Caco-2 (cell line): Measurements from ENCODE around the gene TEAD3. TPM values are rescaled to one million over a fixed set of nuclear protein-coding genes. Genes with fewer than 3 reads are reported as not detected.

ENCODE experiments used
- BruUV-seq: library from RNA; stranded (reverse); fragments of 400-500 nt; replicated peaks from 2 replicates; lab custom pipeline; 2021; lab: Mats Ljungman, UMichigan
- CTCF ChIA-PET: fragments of 300-600 bp; sonication (Branson Sonifier 250); formaldehyde crosslinking; loops from one replicate; lab custom pipeline; 2022; ENCODE audit warnings: antibody characterized with exemption; lab: Charles Lee
- POLR2A ChIA-PET: fragments of 300-600 bp; sonication (Branson Sonifier 250); formaldehyde crosslinking; loops from one replicate; lab custom pipeline; 2022; ENCODE audit warnings: antibody characterized with exemption; lab: Charles Lee
- DNase-seq, 2 experiments: peaks; one replicate each; pipeline versions ENCODE4 v3.0.0 to v3.0.0-alpha.2; 2020 to 2022
- H3K27me3 ChIP-seq: replicated peaks from 2 replicates; pipeline ENCODE4 v1.6.0; 2011; ENCODE audit warnings: low read length; ENCODE audit not compliant: control insufficient read depth, insufficient read depth
- H3K36me3 ChIP-seq: 2 replicates; pipeline ENCODE4 v1.5.1; 2011; ENCODE audit warnings: low read length; ENCODE audit not compliant: control insufficient read depth, insufficient read depth
- H3K4me1 ChIP-seq: fragments of 250-450 bp; sonication (Bioruptor Pico); 2 replicates; pipeline ENCODE4 v1.5.1; 2020; ENCODE audit warnings: mild to moderate bottlenecking
- H3K4me3 ChIP-seq: 2 replicates; pipeline ENCODE4 v1.5.1; 2011; ENCODE audit warnings: low read depth, mild to moderate bottlenecking, control low read depth, low read length
- H3K9me3 ChIP-seq: fragments of 250-450 bp; sonication (Bioruptor Pico); 2 replicates; pipeline ENCODE4 v1.5.1; 2020; ENCODE audit warnings: mild to moderate bottlenecking, moderate library complexity
- H3K27ac Mint-ChIP-seq: one replicate; pipeline ENCODE4 v1.8.0; 2022; ENCODE audit warnings: mixed read lengths; ENCODE audit not compliant: unreplicated experiment
- H3K27me3 Mint-ChIP-seq: one replicate; pipeline ENCODE4 v1.8.0; 2022; ENCODE audit warnings: mixed read lengths; ENCODE audit not compliant: insufficient read depth, unreplicated experiment
- H3K36me3 Mint-ChIP-seq: one replicate; pipeline ENCODE4 v1.8.0; 2022; ENCODE audit warnings: mild to moderate bottlenecking, mixed read lengths; ENCODE audit not compliant: insufficient read depth, unreplicated experiment
- H3K4me1 Mint-ChIP-seq: one replicate; pipeline ENCODE4 v1.8.0; 2022; ENCODE audit warnings: low read depth, mixed read lengths; ENCODE audit not compliant: unreplicated experiment
- H3K4me3 Mint-ChIP-seq: one replicate; pipeline ENCODE4 v1.8.0; 2022; ENCODE audit warnings: mild to moderate bottlenecking, moderate library complexity, mixed read lengths; ENCODE audit not compliant: unreplicated experiment
- H3K9me3 Mint-ChIP-seq: one replicate; pipeline ENCODE4 v1.8.0; 2022; ENCODE audit warnings: mixed read lengths; ENCODE audit not compliant: unreplicated experiment
- intact Hi-C: fragments of 100-400 bp; cut with micrococcal nuclease; formaldehyde crosslinking; loops from one replicate; pipeline ENCODE4 v1.10.0; 2022; ENCODE audit not compliant: unreplicated experiment
- total RNA-seq: library from RNA; stranded (reverse); gene quantifications from 2 replicates; pipeline ENCODE4 v1.2.3, GENCODE V29; 2022
- TF ChIP-seq, protein P1 (sequence below), 2 experiments: fragments of 200-600 bp in 1 of 2; IDR thresholded peaks; 1 replicate in 1 of 2; 2 replicates in 1 of 2; pipeline versions ENCODE4 v1.5.1 to v1.8.0; 2011 to 2022; ENCODE audit warnings: antibody characterized with exemption in 1 of 2, control low read depth in 1 of 2, inconsistent platforms in 1 of 2, low read depth in 1 of 2, low read length in 1 of 2, mild to moderate bottlenecking in 1 of 2, moderate library complexity in 1 of 2; ENCODE audit not compliant: insufficient read depth in 1 of 2, severe bottlenecking in 1 of 2, unreplicated experiment in 1 of 2

Gene TEAD3
- total RNA-seq, 1 experiment from 2014 or later: 57.2 TPM

DNA sequence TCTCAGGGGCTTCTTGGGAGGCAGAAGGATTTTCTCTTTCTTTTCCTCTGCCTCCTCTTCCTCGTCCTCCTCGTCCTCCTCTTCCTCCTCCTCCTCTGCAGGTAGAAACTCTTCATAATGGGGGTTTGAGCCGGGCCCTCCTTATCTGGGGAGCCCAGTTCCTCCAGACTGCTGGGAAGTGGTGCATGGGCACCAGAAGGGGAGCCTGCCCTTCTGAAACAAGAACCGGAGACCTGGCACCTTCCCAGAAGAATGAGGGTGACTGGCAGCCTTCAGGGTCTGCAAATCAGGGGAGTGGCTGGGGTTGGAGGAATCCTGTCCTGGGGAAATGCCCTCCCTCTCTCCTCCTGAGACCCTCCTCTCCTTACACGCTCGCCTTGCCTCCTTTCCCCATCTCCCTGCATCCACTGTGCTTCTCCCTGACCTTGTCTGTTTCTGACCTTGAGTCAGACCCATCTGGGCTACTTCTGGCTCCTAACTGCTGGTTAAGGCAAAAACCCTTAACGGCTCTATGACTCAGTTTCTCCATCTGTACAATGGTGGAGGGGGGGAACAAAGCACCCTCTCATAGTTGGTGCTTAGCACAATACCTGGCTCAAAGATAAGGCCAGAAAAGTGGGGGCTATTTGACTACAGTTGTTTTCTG is 14.2 kb upstream of the TEAD3 start:
- Mint-ChIP-seq H3K4me1 (peaks cover 5% of the 10 kb centered on the region), H3K27me3 (no peaks in the 10 kb centered on the region), H3K4me3 (no peak overlapping the region), H3K27ac (no peak overlapping the region), H3K36me3 (peaks cover 5% of the 10 kb centered on the region), H3K9me3 (no peaks in the 10 kb centered on the region)
- TF ChIP-seq, protein P1, sequence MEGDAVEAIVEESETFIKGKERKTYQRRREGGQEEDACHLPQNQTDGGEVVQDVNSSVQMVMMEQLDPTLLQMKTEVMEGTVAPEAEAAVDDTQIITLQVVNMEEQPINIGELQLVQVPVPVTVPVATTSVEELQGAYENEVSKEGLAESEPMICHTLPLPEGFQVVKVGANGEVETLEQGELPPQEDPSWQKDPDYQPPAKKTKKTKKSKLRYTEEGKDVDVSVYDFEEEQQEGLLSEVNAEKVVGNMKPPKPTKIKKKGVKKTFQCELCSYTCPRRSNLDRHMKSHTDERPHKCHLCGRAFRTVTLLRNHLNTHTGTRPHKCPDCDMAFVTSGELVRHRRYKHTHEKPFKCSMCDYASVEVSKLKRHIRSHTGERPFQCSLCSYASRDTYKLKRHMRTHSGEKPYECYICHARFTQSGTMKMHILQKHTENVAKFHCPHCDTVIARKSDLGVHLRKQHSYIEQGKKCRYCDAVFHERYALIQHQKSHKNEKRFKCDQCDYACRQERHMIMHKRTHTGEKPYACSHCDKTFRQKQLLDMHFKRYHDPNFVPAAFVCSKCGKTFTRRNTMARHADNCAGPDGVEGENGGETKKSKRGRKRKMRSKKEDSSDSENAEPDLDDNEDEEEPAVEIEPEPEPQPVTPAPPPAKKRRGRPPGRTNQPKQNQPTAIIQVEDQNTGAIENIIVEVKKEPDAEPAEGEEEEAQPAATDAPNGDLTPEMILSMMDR (IDR thresholded peaks at IDR 0.05; ENCODE audit: insufficient read depth in 1 of 2, low read depth in 1 of 2, low read length in 1 of 2, severe bottlenecking in 1 of 2, unreplicated experiment in 1 of 2): no peak
- no peak for DNase-seq
- no peak overlapping the region for H3K4me3 ChIP-seq
- BruUV-seq: no TSS peak
- CTCF ChIA-PET: no interaction called here
- POLR2A ChIA-PET: no interaction called here
- no peaks in the 10 kb centered on the region for H3K27me3 ChIP-seq
- intact Hi-C loops: no loop called here
- H3K9me3 ChIP-seq: no peaks in the 10 kb centered on the region
- no peaks in the 10 kb centered on the region for H3K36me3 ChIP-seq
- no peaks in the 10 kb centered on the region for H3K4me1 ChIP-seq

DNA sequence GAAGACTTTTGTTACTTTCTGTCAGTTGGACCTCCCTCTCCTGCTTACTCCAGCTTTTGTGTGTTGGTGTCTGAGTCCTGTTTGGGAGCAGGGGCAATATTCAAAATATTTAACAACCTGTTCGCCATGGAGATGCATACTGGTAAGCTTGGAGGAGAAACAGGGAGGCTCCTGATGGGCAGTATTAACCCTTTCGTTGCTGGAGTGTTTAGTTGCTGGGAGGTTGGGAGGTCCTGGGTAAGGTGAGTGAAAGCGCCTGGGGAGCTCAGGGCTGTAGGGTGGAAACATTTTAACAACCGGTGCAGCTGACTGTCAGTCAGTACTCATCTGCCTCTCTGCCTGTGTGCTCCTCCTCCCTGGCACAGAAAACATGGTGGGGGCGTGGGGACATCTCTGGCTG is 11.7 kb upstream of the TEAD3 start:
- TF ChIP-seq, protein P1 (IDR thresholded peaks at IDR 0.05; ENCODE audit: insufficient read depth in 1 of 2, low read depth in 1 of 2, low read length in 1 of 2, severe bottlenecking in 1 of 2, unreplicated experiment in 1 of 2): no peak
- Mint-ChIP-seq H3K27me3 (no peaks in the 10 kb centered on the region), H3K27ac (no peak overlapping the region), H3K36me3 (peaks cover 5% of the 10 kb centered on the region), H3K9me3 (no peaks in the 10 kb centered on the region), H3K4me3 (no peak overlapping the region), H3K4me1 (peaks cover 5% of the 10 kb centered on the region)
- Histone ChIP-seq H3K36me3 (no peaks in the 10 kb centered on the region), H3K4me3 (no peak overlapping the region), H3K27me3 (no peaks in the 10 kb centered on the region), H3K9me3 (no peaks in the 10 kb centered on the region), H3K4me1 (no peaks in the 10 kb centered on the region)
- intact Hi-C loops: no loop called here
- BruUV-seq: no TSS peak
- no peak for DNase-seq
- CTCF ChIA-PET: no interaction called here
- POLR2A ChIA-PET: no interaction called here

DNA sequence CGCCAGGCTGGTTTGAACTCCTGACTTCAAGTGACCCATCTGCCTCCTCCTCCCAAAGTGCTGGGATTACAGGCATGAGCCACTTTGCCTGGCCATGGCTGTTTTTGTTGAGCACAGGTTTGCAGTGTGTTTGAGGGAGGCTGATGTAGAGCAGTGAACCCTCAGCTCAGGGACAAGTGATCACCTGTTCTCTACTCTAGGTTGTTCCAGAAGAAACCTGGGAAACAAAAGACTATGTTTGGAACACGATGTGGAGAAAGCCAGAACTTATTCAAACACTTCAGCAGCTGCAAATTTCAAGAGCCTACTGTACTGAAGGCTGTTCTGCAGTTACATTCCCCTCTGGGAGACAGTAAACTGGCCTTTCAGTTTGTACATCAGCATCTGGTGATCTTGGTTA is 11.1 kb upstream of the TEAD3 start:
- Mint-ChIP-seq H3K36me3 (peaks cover 5% of the 10 kb centered on the region), H3K4me3 (no peak overlapping the region), H3K4me1 (peaks cover 5% of the 10 kb centered on the region), H3K27me3 (no peaks in the 10 kb centered on the region), H3K27ac (no peak overlapping the region), H3K9me3 (no peaks in the 10 kb centered on the region)
- no peaks in the 10 kb centered on the region for H3K4me1 ChIP-seq
- ChIA-PET CTCF (interaction anchor here (1.4 kb wide), 1 partner anchor 13 kb away, joined by 3 read pairs; no protein-coding TSS in a partner anchor), POLR2A (no interaction called here)
- H3K4me3 ChIP-seq: no peak overlapping the region
- no TSS peak for BruUV-seq
- H3K9me3 ChIP-seq: no peaks in the 10 kb centered on the region
- H3K27me3 ChIP-seq: no peaks in the 10 kb centered on the region
- DNase-seq: no peak
- TF ChIP-seq, protein P1 (IDR thresholded peaks at IDR 0.05; ENCODE audit: insufficient read depth in 1 of 2, low read depth in 1 of 2, low read length in 1 of 2, severe bottlenecking in 1 of 2, unreplicated experiment in 1 of 2): no peak
- intact Hi-C loops: no loop called here
- H3K36me3 ChIP-seq: no peaks in the 10 kb centered on the region
